ENCODE measurements around the gene A1CF. TPM values are rescaled to one million over a fixed set of nuclear protein-coding genes. Genes with fewer than 3 reads are reported as not detected.

Gene A1CF
- total and polyA plus RNA-seq, 2 of the 8 experiments (the other 6 are each of a cell fraction or from before 2014, with no cell fraction given): not detected

GRCh38 chr10:50837095-50837494 is 48.3 kb downstream of the A1CF start:
- H3K9ac ChIP-seq (replicated peaks in 1 of 4; ENCODE audit: extremely low read depth in 1 of 4, low read depth in 3 of 4, low read length in 3 of 4): no peak overlapping the region
- H3K9me3 ChIP-seq (ENCODE audit: insufficient read depth in 2 of 2, low read depth in 1 of 2, low read length in 1 of 2): no peaks in the 10 kb centered on the region
- H4K5ac ChIP-seq (ENCODE audit: insufficient read length, low read depth, low read length): no peak overlapping the region
- ChIA-PET CTCF (ENCODE audit: partially characterized antibody) (no interaction called here), POLR2A (ENCODE audit: partially characterized antibody) (no interaction called here)
- no peak overlapping the region for H2BK120ac ChIP-seq (replicated peaks; ENCODE audit: low read depth, low read length)
- H3K18ac ChIP-seq (ENCODE audit: extremely low read depth, low read length): no peak overlapping the region
- H4K20me1 ChIP-seq (replicated peaks in 1 of 2; ENCODE audit: control insufficient read depth in 1 of 2, insufficient read depth in 2 of 2, low read length in 2 of 2): no peaks in the 10 kb centered on the region
- no peaks in the 10 kb centered on the region for H3K23me2 ChIP-seq (ENCODE audit: low read depth, low read length)
- no peak overlapping the region for H2AFZ ChIP-seq (ENCODE audit: low read length)
- H3K56ac ChIP-seq (replicated peaks; ENCODE audit: insufficient read length, low read depth, low read length): no peak overlapping the region
- no peaks in the 10 kb centered on the region for H3K36me3 ChIP-seq (ENCODE audit: control insufficient read depth in 2 of 4, insufficient read depth in 4 of 4, low read length in 3 of 4)
- H2BK5ac ChIP-seq (ENCODE audit: low read depth, low read length): no peak overlapping the region
- no peak overlapping the region for H4K91ac ChIP-seq (replicated peaks; ENCODE audit: insufficient read length, low read length)
- H2BK15ac ChIP-seq (ENCODE audit: low read length): no peak overlapping the region
- no peak for FAIRE-seq
- no peak overlapping the region for H3K14ac ChIP-seq (ENCODE audit: insufficient read length)
- no peak for DNase-seq (ENCODE audit: low read depth in 1 of 2, low spot score in 2 of 2)
- H2BK20ac ChIP-seq (ENCODE audit: low read length): no peak overlapping the region
- no peak overlapping the region for H3K4me3 ChIP-seq (ENCODE audit: extremely low read depth in 1 of 4, insufficient read depth in 2 of 4, low read depth in 3 of 4, low read length in 4 of 4)
- 100% methylated on average over 1 of the region's 1 CpG; no CpG with 5 or more reads in 1 of the 2 experiments for WGBS, 2 experiments (ENCODE audit: extremely low coverage in 1 of 2, insufficient coverage in 1 of 2, insufficient read length in 1 of 2, insufficient replicate concordance in 2 of 2, low coverage in 1 of 2, low lambda C conversion rate in 2 of 2, missing lambda C conversion rate in 1 of 2)
- no peaks in the 10 kb centered on the region for H3K79me2 ChIP-seq (ENCODE audit: control insufficient read depth in 1 of 2, insufficient read depth in 2 of 2, low read length in 2 of 2)
- no peak overlapping the region for H3K27ac ChIP-seq (ENCODE audit: low read depth, low read length)
- no peak overlapping the region for H2BK12ac ChIP-seq (ENCODE audit: low read depth, low read length)
- H3K27me3 ChIP-seq (replicated peaks in 1 of 4; ENCODE audit: control insufficient read depth in 3 of 4, extremely low read depth in 1 of 4, insufficient read depth in 3 of 4, low read length in 3 of 4): no peaks in the 10 kb centered on the region
- no peak overlapping the region for H3K4ac ChIP-seq (replicated peaks; ENCODE audit: insufficient read length, low read depth, low read length)
- no peaks in the 10 kb centered on the region for H3K4me1 ChIP-seq (replicated peaks in 1 of 4; ENCODE audit: control insufficient read depth in 3 of 4, insufficient read depth in 4 of 4, low read length in 3 of 4)
- TF ChIP-seq CREB1 (IDR thresholded peaks at IDR 0.05) (no peak), JUND (IDR thresholded peaks at IDR 0.05; ENCODE audit: low read length) (no peak), USF2 (IDR thresholded peaks at IDR 0.05; ENCODE audit: low read length) (no peak), KDM1A (IDR thresholded peaks at IDR 0.05; ENCODE audit: borderline replicate concordance, low read length) (no peak)
- no peak overlapping the region for H3K23ac ChIP-seq (ENCODE audit: insufficient read length)
- H2AK5ac ChIP-seq (ENCODE audit: low read depth, low read length): no peak overlapping the region
- H4K8ac ChIP-seq (ENCODE audit: extremely low read depth, insufficient read depth, low read length): no peak overlapping the region
- no peak overlapping the region for H3K4me2 ChIP-seq (ENCODE audit: insufficient read depth in 1 of 2, low read depth in 2 of 2, low read length in 2 of 2)
- H3K79me1 ChIP-seq (ENCODE audit: low read depth, low read length): no peaks in the 10 kb centered on the region
